ENCODE measurements around the gene LINC01488. TPM values are rescaled to one million over a fixed set of nuclear protein-coding genes. Genes with fewer than 3 reads are reported as not detected.

Gene LINC01488
- total and polyA plus RNA-seq, 3 donors from 2014 or later: not detected

GRCh38 chr11:69510471-69511357, 29.3 kb downstream of the LINC01488 start:
- Histone ChIP-seq H3K27me3 (no peaks in the 10 kb centered on the region), H3K27ac (no peak overlapping the region), H3K9me3 (no peaks in the 10 kb centered on the region), H3K36me3 (ENCODE audit: low read depth, missing control alignments) (no peaks in the 10 kb centered on the region), H3K4me3 (no peak overlapping the region), H3K4me1 (no peaks in the 10 kb centered on the region)
- intact Hi-C loops (cut with DNase I; ENCODE audit: low total_unique reads): no loop called here
- no peak for DNase-seq
- TF ChIP-seq POLR2A (IDR thresholded peaks at IDR 0.05) (no peak), CTCF (IDR thresholded peaks at IDR 0.05) (no peak)
- 95 to 96% methylated on average over 10 to 13 of the region's 14 CpGs for WGBS, 2 donors

DNA sequence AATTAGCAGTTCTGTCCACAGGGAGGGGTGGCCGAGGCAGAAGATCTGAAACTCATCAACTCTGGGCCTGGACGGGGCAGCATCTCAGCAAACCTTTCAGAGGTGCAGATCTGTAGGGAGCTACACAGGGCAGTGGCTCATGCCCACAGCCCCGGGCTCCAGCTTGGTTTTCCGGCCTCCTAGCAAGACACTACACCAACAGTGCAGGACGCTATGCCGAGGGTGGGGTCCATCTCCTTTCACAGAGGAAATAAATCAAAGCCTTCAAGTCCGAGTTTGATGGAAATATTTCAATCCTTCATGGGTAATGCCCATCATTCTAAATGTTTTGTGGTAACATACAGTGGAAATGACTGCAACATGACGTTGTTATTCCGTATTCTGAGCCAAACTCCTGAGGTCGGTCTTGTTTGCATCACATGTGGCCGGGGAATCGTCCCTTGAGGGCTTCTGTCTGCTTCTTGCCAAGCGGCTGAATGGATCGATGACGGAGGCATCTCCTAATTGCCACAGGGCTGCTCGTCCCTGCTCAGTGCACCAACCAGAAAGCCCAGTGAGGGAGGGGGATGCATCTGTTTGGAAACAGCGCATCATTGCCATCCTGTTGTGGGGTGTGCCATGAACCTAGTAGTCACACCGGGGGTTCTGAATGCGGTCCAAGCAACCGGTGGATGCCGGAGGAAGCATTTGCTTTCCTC, 30.0 kb downstream of the LINC01488 start:
- intact Hi-C loops (cut with DNase I; ENCODE audit: low total_unique reads): no loop called here
- Histone ChIP-seq H3K4me3 (no peak overlapping the region), H3K9me3 (no peaks in the 10 kb centered on the region), H3K4me1 (no peaks in the 10 kb centered on the region), H3K27me3 (no peaks in the 10 kb centered on the region), H3K27ac (no peak overlapping the region), H3K36me3 (ENCODE audit: low read depth, missing control alignments) (no peaks in the 10 kb centered on the region)
- no peak for TF ChIP-seq POLR2A (IDR thresholded peaks at IDR 0.05)
- no peak for TF ChIP-seq CTCF (IDR thresholded peaks at IDR 0.05)
- 90 to 91% methylated on average over 21 of the region's 21 CpGs for WGBS, 2 donors
- no peak for DNase-seq

DNA sequence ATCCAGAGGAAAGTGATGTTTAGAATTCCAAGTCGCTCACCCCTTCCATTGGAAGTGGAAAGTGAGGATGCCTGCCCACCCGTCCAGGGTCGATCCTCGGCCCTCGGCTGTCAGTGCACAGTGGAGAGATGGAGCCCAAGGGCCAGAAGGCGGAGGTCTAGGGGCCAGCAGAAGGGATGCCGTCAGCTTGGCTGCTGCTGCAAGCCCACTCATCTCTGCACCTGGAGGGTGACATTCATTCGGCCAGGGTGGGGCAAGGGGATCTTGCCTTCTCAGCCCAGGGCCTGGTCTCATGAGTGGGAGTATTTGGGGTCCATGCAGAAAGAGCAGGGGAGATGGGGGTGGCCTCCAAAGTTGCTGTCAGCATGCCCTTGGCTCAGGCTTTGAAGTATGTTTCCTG, 30.7 kb downstream of the LINC01488 start:
- 91 to 94% methylated on average over 8 of the region's 8 CpGs for WGBS, 2 donors
- intact Hi-C loops (cut with DNase I; ENCODE audit: low total_unique reads): no loop called here
- no peak for TF ChIP-seq POLR2A (IDR thresholded peaks at IDR 0.05)
- no peak for TF ChIP-seq CTCF (IDR thresholded peaks at IDR 0.05)

DNA sequence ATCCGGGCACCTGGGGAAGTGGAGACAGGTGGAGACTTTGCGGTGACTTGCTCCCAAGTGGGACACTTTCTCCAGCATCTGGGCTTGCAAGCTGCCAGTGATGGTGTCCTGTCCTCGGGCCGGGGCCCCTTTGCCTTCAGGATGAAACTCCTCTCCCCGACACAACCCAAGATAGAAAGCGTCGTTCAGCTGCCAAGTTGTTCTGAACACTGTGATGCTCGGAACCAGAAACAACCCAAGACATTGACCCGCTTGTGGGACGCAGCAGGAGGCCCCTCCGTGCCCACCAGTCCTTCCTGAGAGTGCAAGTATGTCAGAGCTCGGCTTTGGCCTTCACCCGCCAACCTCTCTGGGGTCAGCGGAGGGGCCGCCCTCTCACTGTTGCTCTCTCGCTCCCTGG, 31.3 kb downstream of the LINC01488 start:
- no peaks in the 10 kb centered on the region for H3K36me3 ChIP-seq (ENCODE audit: low read depth, missing control alignments)
- no peak for DNase-seq
- H3K9me3 ChIP-seq: no peaks in the 10 kb centered on the region
- H3K4me3 ChIP-seq: no peak overlapping the region
- WGBS, 2 donors: 89 to 100% methylated on average over 3 to 16 of the region's 16 CpGs
- no peaks in the 10 kb centered on the region for H3K4me1 ChIP-seq
- no peaks in the 10 kb centered on the region for H3K27me3 ChIP-seq
- H3K27ac ChIP-seq: no peak overlapping the region
- intact Hi-C loops (cut with DNase I; ENCODE audit: low total_unique reads): no loop called here
- TF ChIP-seq CTCF (IDR thresholded peaks at IDR 0.05) (no peak), POLR2A (IDR thresholded peaks at IDR 0.05) (no peak)

More for the DNA sequence above, 30.7 kb downstream of the LINC01488 start:
- H3K4me1 ChIP-seq: no peaks in the 10 kb centered on the region
- no peaks in the 10 kb centered on the region for H3K36me3 ChIP-seq (ENCODE audit: low read depth, missing control alignments)
- DNase-seq: no peak
- no peak overlapping the region for H3K27ac ChIP-seq
- no peaks in the 10 kb centered on the region for H3K9me3 ChIP-seq
- no peaks in the 10 kb centered on the region for H3K27me3 ChIP-seq
- no peak overlapping the region for H3K4me3 ChIP-seq
